Measurements from ENCODE around the gene NRSN1.

DNA sequence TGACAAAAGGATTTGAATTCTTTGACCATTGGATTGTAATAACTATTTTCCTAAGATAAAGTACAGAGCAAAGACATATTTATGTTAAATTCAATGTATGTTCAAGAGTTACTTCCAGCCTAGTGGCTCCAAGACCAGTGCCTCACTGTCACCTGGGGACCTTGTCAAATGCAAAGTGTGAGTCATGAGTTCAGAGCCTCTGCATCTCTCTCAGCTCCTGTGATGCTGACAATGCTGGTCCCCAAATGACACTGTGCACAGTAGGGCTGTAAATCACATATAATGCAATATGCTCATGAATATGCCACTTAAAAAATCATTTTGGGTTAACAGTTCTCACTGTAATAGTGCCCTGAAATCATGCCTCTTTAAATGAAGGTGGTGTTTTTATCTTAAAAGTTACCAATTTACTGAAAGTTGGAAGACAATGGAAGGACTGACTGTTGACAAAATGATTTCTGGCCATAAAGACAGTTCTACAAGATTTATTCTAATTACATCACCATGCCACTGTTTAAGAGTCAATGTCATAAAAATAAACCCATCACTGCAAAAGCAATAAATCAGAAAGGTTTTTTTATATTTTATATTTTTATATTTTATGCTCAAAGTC lies 62.1 kb downstream of the NRSN1 start:
- TF ChIP-seq POLR2A (IDR thresholded peaks at IDR 0.05) (no peak), CTCF (IDR thresholded peaks at IDR 0.05) (no peak)

Measured in body of pancreas (tissue), 4 donors.